ENCODE measurements around the gene AHRR.

DNA sequence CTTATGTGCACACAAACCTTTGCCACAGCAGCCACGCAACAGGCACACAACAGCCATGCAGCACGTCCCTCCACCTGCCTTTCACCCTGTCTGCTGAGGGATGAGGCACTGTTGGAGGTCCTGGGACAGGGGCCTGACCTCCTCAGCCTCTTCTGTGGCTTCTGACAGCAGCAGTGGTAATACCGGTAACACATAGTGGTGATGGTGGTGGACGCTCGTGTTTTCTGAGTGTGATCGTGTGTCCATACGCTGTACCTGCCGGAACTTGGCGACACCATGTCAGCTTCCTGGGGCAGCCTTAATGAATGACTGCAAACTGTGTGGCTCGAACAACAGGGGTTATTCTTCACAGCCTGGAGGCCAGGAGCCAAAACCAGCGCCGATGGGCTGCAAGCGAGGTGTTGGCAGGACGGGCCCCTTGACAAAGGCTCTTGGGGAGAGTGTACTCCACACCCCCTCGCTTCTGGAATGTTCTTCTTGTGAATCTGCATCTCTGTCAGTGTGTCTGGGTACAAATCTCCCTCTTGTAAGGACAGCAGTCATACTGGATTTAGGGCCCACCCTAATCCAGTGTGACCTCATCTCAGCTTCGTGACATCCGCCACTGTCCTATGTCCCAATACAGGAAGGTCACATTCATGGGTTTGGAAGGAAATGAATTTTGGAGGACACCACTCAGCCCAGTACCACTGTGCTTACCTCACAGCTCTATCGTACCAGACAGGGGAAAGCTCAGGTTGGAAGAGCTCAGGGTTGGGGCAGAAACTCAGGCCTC, 66.2 kb downstream of the AHRR start:
- TF ChIP-seq, protein P1, sequence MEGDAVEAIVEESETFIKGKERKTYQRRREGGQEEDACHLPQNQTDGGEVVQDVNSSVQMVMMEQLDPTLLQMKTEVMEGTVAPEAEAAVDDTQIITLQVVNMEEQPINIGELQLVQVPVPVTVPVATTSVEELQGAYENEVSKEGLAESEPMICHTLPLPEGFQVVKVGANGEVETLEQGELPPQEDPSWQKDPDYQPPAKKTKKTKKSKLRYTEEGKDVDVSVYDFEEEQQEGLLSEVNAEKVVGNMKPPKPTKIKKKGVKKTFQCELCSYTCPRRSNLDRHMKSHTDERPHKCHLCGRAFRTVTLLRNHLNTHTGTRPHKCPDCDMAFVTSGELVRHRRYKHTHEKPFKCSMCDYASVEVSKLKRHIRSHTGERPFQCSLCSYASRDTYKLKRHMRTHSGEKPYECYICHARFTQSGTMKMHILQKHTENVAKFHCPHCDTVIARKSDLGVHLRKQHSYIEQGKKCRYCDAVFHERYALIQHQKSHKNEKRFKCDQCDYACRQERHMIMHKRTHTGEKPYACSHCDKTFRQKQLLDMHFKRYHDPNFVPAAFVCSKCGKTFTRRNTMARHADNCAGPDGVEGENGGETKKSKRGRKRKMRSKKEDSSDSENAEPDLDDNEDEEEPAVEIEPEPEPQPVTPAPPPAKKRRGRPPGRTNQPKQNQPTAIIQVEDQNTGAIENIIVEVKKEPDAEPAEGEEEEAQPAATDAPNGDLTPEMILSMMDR (conservative IDR thresholded peaks at IDR 0.05; ENCODE audit: low read depth, low read length) = no peak
- no peak for TF ChIP-seq EZH2phosphoT487 (IDR thresholded peaks at IDR 0.05; ENCODE audit: borderline replicate concordance, low read length)
- TF ChIP-seq EZH2 (IDR thresholded peaks at IDR 0.05; ENCODE audit: low read length, unreplicated experiment) = no peak
